ENCODE results near the gene ALKBH8.
"Not testable (repeated sequence)": the region's sequence is repeated elsewhere in the genome, so short reads cannot be mapped to it uniquely, and the experiment has no call there.

The ALKBH8 gene

GRCh38 chr11:107581147-107581546, 15.6 kb upstream of the ALKBH8 start:
- intact Hi-C loops (cut with DNase I): no loop called here
- DNase-seq: no peak

DNA sequence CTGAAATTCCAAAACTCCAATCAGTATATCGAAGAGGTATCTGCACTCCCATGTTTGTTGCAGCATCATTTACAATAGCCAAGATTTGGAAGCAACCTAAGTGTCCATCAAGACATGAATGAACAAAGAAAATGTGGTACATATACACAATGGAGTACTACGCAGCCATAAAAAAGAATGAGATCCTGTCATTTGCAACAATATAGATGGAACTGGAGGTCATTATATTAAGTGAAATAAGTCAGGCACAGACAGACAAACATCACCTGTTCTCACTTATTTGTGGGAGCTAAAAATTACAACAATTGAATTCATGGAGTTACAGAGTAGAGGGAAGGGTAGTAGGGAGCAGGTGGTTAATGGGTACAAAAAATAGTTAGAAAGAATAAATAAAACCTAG, 13.6 kb upstream of the ALKBH8 start:
- intact Hi-C loops (cut with DNase I): loop anchor here (5.0 to 10.0 kb wide), 2 partner anchors 108 to 196 kb away; no protein-coding TSS in a partner anchor
- DNase-seq: not testable (repeated sequence)

- intact Hi-C loops (cut with DNase I): loop anchor here (5.0 to 10.0 kb wide), 2 partner anchors 110 to 197 kb away; no protein-coding TSS in a partner anchor
- no peak for DNase-seq
These were observed 11.8 kb upstream of the ALKBH8 start for GRCh38 chr11:107577346-107577711.

DNA sequence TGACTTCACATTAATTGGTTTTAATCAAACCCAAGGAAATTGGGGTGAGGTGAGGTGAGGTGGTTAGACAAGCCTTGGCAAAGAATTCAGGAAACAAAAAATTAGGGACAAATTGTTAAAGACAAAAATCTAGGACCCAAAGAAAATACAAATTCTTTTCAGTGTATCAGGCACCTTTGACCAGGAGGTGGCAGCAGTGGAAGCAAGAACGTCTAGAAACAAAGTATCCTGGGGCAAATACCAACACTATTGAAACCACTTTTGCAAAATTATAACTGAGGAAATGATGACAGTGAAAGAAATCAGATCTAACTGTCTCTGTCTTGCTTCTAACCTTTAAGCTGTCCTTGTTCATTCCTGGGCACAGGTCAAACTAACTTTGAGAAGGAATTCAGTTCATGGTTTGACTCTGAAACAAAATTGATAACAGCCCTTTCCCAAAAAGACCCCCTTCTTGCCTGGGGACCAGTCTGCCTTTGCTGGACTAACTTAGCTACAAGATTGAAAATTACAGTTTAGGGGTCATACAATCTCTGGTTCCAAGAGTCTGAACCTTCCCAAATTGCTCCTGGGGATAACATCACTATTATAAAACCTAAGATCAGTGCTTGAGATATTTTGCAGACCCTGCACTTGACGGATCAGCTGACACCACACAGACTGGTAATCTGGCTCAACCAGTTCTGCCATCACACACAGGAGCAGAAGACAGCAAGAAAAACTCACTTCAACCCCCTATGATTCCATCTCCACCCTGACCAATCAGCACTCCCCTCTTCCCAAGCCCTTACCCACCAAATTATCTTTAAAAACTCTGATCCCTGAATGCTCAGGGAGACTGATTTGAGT, 11.2 kb upstream of the ALKBH8 start:
- peak in 37 of 42 donors; percentile 27 to 87 (median 66) for DNase-seq
- intact Hi-C loops (cut with DNase I): loop anchor here (5.0 to 10.0 kb wide), 2 partner anchors 111 to 198 kb away; no protein-coding TSS in a partner anchor

DNA sequence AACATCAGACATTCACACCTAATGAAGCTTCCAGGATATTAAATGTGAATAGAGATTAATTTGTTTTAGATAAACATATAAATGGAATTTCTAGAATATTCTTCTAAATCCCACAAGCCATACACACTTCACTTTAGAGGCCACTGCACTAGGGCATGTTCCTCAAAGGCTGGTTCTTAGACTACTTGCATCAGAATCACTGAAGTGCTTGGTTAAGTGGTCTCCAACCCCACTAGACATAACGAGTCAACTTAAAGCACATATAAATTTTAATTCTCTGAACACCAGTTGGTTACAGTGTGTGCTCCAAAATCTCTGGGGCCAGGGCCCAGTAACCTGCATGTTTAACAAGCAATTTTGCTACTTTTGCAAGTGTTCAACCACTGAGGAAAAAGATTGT, 7.9 kb upstream of the ALKBH8 start:
- intact Hi-C loops (cut with DNase I): loop anchor here (10.0 kb wide), 1 partner anchor 201 kb away; no protein-coding TSS in a partner anchor
- DNase-seq: no peak

GRCh38 chr11:107570015-107570414, 4.5 kb upstream of the ALKBH8 start:
- intact Hi-C loops (cut with DNase I): loop anchor here (10.0 kb wide), 1 partner anchor 205 kb away; no protein-coding TSS in a partner anchor
- DNase-seq: no peak

DNA sequence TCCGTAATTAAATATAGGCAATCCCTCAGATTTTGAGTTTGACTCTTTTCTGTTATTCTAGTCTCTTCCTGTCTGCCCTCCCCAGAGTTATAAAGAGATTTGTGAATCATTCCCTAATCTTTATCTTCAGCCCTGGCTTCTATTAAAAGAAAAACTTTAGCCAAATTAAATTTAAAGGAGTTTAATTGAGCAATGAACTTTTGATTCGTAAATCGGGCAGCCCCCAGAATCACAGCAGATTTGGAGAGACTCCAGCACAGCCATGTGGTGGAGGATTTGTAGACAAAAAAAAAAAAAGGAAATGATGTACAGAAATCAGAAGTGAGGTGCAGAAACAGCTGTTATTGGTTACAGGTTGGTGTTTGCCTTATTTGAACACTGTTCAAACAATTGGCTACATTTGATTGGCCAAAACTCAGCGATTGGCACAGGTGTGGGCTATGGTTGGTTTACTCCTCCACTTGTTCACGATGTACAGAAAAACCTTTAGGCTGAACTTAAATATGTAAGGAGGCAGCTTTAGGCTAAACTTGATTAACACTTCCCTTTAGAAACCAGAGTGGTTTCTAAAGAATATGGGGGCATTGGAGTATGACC, 2.3 kb upstream of the ALKBH8 start:
- DNase-seq: peak in 2 of 42 donors; percentile 16 to 19
- intact Hi-C loops (cut with DNase I): no loop called here

DNA sequence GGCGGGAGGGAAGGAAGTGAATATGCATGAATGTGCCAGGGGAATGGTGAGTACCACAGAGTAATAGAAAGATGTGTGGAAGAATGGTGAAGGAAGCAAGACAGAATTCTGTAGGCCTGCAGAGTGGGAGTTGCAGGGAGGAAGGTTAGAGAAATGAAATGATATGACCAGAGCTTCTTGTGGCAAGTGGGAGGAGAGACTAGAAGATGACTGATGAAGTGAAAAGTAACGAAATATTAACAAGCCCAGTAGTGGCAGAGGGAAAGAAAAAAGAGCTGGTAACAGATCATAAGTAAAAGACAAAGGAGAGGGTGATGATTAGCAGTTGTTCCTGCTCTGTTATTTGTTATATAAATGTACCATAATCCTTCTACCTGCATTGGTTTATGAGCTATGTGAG, 1.0 kb upstream of the ALKBH8 start:
- DNase-seq: no peak
- intact Hi-C loops (cut with DNase I): no loop called here

DNA sequence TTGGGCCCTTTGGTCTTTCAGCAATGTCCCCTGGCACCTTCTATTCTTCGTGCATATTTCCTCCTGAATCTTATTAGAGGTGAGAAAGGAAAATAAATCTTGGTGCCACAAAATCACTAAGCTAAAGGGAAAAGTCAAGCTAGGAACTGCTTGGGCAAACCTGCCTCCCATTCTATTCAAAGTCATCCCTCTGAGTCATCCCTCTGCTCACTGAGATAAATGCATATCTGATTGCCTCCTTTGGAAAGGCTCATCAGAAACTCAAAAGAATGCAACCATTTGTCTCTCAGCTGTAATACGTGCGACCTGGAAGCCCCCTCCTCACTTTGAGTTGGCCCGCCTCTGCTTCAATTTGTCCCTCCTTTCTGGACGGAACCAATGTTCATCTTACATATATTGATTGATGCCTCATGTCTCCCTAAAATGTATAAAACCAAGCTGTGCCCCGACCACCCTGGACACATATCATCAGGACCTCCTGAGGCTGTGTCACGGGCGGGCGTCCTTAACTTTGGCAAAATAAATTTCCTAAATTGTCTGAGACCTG, 493 bp upstream of the ALKBH8 start:
- intact Hi-C loops (cut with DNase I): not testable (repeated sequence)
- DNase-seq: peak in 5 of 42 donors; percentile 10 to 58 (median 21)

DNA sequence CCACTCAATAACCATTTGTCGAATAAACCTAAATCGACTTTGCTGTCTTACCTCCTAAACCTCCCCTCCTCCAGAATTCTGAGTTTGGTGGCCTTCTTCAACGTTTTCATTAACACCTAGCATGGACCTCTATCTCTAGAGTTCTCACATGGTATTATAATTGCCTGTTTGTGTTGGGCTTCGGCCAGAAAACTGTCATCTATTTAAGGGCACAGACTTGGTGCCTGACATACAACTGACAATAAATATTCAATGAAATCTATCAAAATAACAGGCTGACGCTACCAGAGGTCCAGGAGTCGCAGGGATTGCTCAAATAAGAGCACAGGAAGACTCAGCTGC, 687 bp downstream of the ALKBH8 start:
- peak in 2 of 42 donors; percentile 10 to 38 for DNase-seq
- intact Hi-C loops (cut with DNase I): no loop called here

GRCh38 chr11:107563702-107564101, 1.8 kb downstream of the ALKBH8 start:
- intact Hi-C loops (cut with DNase I): no loop called here
- peak in 26 of 42 donors; percentile 7 to 62 (median 40) for DNase-seq

GRCh38 chr11:107562647-107563208, 2.8 kb downstream of the ALKBH8 start:
- intact Hi-C loops (cut with DNase I): no loop called here
- DNase-seq: no peak

DNA sequence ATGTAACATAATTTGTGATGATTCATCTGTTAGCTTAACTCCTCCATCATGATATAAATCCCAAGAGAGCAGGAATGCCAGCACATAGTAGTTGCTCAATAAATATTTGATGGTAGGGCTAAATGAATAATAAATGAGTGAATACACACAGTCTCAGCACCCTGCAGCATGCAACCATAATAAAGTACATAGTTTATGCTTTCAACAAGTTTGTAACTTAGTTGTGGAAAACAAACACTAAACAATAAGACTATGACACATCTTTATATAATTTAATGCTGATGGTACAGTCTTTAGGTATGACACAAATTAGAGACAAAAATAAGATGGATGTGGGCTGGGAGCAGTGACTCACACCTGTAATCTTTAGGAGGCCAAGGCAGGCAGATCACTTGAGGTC, 3.8 kb downstream of the ALKBH8 start:
- no peak for DNase-seq
- intact Hi-C loops (cut with DNase I): no loop called here

DNA sequence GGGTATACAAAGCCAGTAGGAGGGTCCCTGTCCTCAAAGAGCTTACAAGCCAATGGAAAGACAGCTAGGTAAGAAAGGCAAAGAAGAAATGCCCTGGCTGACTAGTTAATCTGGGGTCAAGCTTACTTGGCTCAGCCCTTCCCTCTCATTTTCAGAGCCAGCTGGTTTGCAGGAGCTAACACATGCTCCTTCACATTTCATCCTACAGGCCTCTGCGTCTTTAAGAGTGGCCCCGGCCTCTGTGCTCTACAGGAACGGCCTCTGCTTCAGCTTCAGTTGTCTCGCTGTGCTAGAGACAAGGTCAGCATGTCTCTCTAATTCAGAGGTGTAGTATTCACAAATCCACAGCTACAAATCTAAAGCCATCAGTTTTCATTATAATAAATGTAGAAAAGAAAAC, 15.2 kb downstream of the ALKBH8 start:
- no peak for DNase-seq
- intact Hi-C loops (cut with DNase I): no loop called here

GRCh38 chr11:107549954-107550285, 15.6 kb downstream of the ALKBH8 start:
- intact Hi-C loops (cut with DNase I): no loop called here

GRCh38 chr11:107549253-107549953, 16.1 kb downstream of the ALKBH8 start:
- intact Hi-C loops (cut with DNase I): no loop called here
- DNase-seq: peak in 14 of 42 donors; percentile 10 to 71 (median 36)

More at GRCh38 chr11:107549954-107550285, 15.6 kb downstream of the ALKBH8 start:
- DNase-seq: no peak

DNA sequence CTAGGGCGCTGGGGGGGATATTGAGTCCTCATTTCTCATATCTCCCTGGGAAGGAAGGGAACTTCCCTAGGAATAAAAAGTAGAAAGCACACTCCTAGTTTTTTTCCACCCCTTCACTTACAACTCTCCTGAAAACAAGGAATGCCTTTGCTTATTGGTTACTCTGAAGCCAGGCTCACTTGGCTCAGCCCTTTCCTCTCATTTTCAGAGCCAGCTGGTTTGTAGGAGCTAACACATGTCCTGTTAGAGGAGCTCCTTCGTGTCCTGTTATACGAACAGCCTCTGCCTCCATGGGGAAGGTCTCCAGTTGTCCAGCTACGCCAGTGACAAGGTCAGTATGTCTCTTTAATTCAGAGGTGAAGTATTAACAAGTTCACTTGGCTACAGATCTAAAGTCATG, 17.6 kb downstream of the ALKBH8 start:
- intact Hi-C loops (cut with DNase I): no loop called here
- DNase-seq: no peak

DNA sequence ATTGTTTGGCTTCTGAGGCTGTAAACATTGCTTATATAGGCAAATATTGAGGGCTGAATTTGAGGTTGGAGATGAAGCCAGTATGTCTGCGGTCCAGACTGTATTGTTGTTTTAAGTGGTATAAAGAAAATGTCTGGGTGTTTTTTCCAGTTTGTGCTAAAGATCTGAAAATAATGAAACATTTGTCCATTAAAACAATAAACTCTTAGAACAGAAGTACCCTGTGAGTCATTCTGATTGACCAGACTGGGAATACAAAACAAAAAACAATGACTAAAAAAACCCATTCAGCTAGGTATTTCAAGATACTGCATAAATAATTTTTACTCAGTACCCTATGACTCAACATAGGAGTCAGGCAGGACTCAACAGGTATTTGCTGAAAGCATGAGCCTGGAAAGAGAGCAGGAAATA, 20.4 kb downstream of the ALKBH8 start:
- no peak for DNase-seq
- intact Hi-C loops (cut with DNase I): no loop called here

- DNase-seq: no peak
- intact Hi-C loops (cut with DNase I): no loop called here
These were observed 26.7 kb downstream of the ALKBH8 start for GRCh38 chr11:107538821-107539220.
